ENCODE results near the gene KRTAP2-2.
"Not testable (repeated sequence)": the region's sequence is repeated elsewhere in the genome, so short reads cannot be mapped to it uniquely, and the experiment has no call there.

The KRTAP2-2 gene

GRCh38 chr17:41061964-41062363 is 6.9 kb upstream of the KRTAP2-2 start:
- Histone ChIP-seq H4K20me1 (ENCODE audit: control insufficient read depth, insufficient read depth, low read depth, low read length) (no peaks in the 10 kb centered on the region), H3K36me3 (ENCODE audit: control insufficient read depth, low read length) (no peaks in the 10 kb centered on the region), H3K9me2 (replicated peaks; ENCODE audit: control insufficient read depth, low read length) (no peaks in the 10 kb centered on the region), H3K27ac (ENCODE audit: low read depth, low read length) (no peak overlapping the region), H3K79me2 (ENCODE audit: control insufficient read depth, low read length) (no peaks in the 10 kb centered on the region), H3K9me3 (ENCODE audit: control insufficient read depth, insufficient read depth, low read length) (no peaks in the 10 kb centered on the region), H3K4me2 (ENCODE audit: low read length) (no peak overlapping the region), H3F3A (ENCODE audit: control insufficient read depth, insufficient read depth) (no peaks in the 10 kb centered on the region), H3K4me1 (ENCODE audit: control insufficient read depth, low read length) (no peaks in the 10 kb centered on the region), H3K4me3 (ENCODE audit: low read length) (no peak overlapping the region), H3K27me3 (ENCODE audit: control insufficient read depth, low read length) (no peaks in the 10 kb centered on the region)
- TF ChIP-seq CTCF (IDR thresholded peaks at IDR 0.05; ENCODE audit: low read depth, low read length, poor library complexity, severe bottlenecking) (no peak), EZH2phosphoT487 (IDR thresholded peaks at IDR 0.05; ENCODE audit: borderline replicate concordance, low read length) (no peak)

- no peaks in the 10 kb centered on the region for H3K36me3 ChIP-seq (ENCODE audit: control insufficient read depth, low read length)
- H3F3A ChIP-seq (ENCODE audit: control insufficient read depth, insufficient read depth): no peaks in the 10 kb centered on the region
- H3K79me2 ChIP-seq (ENCODE audit: control insufficient read depth, low read length): no peaks in the 10 kb centered on the region
- H3K27ac ChIP-seq (ENCODE audit: low read depth, low read length): no peak within 1 kb of the TSS
- no peak within 1 kb of the TSS for H3K4me3 ChIP-seq (ENCODE audit: low read length)
- no peaks in the 10 kb centered on the region for H3K9me2 ChIP-seq (replicated peaks; ENCODE audit: control insufficient read depth, low read length)
- H3K4me2 ChIP-seq (ENCODE audit: low read length): no peak within 1 kb of the TSS
- no peaks in the 10 kb centered on the region for H4K20me1 ChIP-seq (ENCODE audit: control insufficient read depth, insufficient read depth, low read depth, low read length)
- H3K27me3 ChIP-seq (ENCODE audit: control insufficient read depth, low read length): 0 out of 2 replicates have a peak, but pooled peaks cover 2% of the 10 kb centered on the region
- no peaks in the 10 kb centered on the region for H3K9me3 ChIP-seq (ENCODE audit: control insufficient read depth, insufficient read depth, low read length)
- TF ChIP-seq EZH2phosphoT487 (IDR thresholded peaks at IDR 0.05; ENCODE audit: borderline replicate concordance, low read length) (no peak), CTCF (IDR thresholded peaks at IDR 0.05; ENCODE audit: low read depth, low read length, poor library complexity, severe bottlenecking) (no peak)
- no peaks in the 10 kb centered on the region for H3K4me1 ChIP-seq (ENCODE audit: control insufficient read depth, low read length)
Measured at GRCh38 chr17:41060052-41060604, 5.1 kb upstream of the KRTAP2-2 start, which contains the start of gene KRTAP2-3. Gene KRTAP2-3 (minus strand): TSS chr17:41060114. CDS start chr17:41060050, 64 bp downstream.

- not testable (repeated sequence) for H3F3A ChIP-seq (ENCODE audit: control insufficient read depth, insufficient read depth); H3K4me2 ChIP-seq (ENCODE audit: low read length); H3K9me3 ChIP-seq (ENCODE audit: control insufficient read depth, insufficient read depth, low read length); H3K27ac ChIP-seq (ENCODE audit: low read depth, low read length); H3K36me3 ChIP-seq (ENCODE audit: control insufficient read depth, low read length); H3K27me3 ChIP-seq (ENCODE audit: control insufficient read depth, low read length); H3K9me2 ChIP-seq (replicated peaks; ENCODE audit: control insufficient read depth, low read length); H3K79me2 ChIP-seq (ENCODE audit: control insufficient read depth, low read length); H3K4me3 ChIP-seq (ENCODE audit: low read length); H3K4me1 ChIP-seq (ENCODE audit: control insufficient read depth, low read length); H4K20me1 ChIP-seq (ENCODE audit: control insufficient read depth, insufficient read depth, low read depth, low read length)
Measured at GRCh38 chr17:41059276-41060051, 4.4 kb upstream of the KRTAP2-2 start.

- Histone ChIP-seq H3K36me3 (ENCODE audit: control insufficient read depth, low read length) (no peaks in the 10 kb centered on the region), H3K4me2 (ENCODE audit: low read length) (no peak overlapping the region), H3K4me1 (ENCODE audit: control insufficient read depth, low read length) (no peaks in the 10 kb centered on the region), H3K4me3 (ENCODE audit: low read length) (no peak overlapping the region), H3K27ac (ENCODE audit: low read depth, low read length) (no peak overlapping the region), H3K9me3 (ENCODE audit: control insufficient read depth, insufficient read depth, low read length) (no peaks in the 10 kb centered on the region), H3K27me3 (ENCODE audit: control insufficient read depth, low read length) (0 out of 2 replicates have a peak, but pooled peaks cover 2% of the 10 kb centered on the region), H4K20me1 (ENCODE audit: control insufficient read depth, insufficient read depth, low read depth, low read length) (no peaks in the 10 kb centered on the region), H3K79me2 (ENCODE audit: control insufficient read depth, low read length) (no peaks in the 10 kb centered on the region), H3F3A (ENCODE audit: control insufficient read depth, insufficient read depth) (no peaks in the 10 kb centered on the region), H3K9me2 (replicated peaks; ENCODE audit: control insufficient read depth, low read length) (no peaks in the 10 kb centered on the region)
- TF ChIP-seq CTCF (IDR thresholded peaks at IDR 0.05; ENCODE audit: low read depth, low read length, poor library complexity, severe bottlenecking): no peak
- no peak for TF ChIP-seq EZH2phosphoT487 (IDR thresholded peaks at IDR 0.05; ENCODE audit: borderline replicate concordance, low read length)
Measured at GRCh38 chr17:41058741-41059140, 3.7 kb upstream of the KRTAP2-2 start.
